ENCODE data around the gene GTF2H3. TPM values are rescaled to one million over a fixed set of nuclear protein-coding genes. Genes with fewer than 3 reads are reported as not detected.

Gene GTF2H3
- total RNA-seq = 10 to 100 TPM; 23.7 to 27.2 (median 24.9) TPM
- total RNA-seq (2013) = 29.4 TPM
- total RNA-seq = 16.8 to 131 (median 35.5) reads per million in 29 experiments

DNA sequence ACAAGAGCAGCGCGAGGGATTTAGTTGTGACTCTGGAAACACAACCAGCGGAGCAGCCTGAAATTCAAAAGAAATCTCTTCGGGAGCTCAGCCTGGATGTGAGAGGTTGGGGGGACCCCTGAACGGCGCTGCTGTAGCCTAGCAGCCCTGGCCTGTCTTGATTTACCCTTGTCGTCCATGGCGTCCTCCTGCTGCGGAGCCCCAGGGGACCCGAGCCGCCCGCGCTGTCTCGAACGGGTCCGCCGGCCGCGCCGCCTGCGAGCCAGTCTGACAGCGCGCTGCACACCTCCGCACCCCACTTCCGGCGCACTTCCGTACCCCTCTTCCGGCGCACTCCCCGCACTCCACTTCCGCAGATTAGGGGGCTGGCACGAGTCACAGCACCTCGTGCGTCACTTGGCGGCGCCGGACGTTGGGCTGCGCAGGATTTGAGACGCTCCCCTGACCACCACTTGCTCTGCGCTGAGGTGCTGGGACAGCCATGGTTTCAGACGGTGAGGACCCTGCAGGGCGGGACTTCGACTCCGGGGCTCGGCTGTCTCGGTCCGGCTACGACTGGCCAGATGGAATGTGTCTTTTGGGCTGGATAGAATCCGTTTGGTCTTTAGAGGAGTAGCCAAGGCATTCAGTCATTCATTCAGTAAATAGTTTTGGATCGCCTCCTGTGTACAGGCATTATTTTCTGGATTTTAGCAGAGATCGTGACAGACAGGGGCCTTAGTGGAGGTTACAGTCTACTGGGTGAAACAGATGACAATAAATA, at the start of gene GTF2H3, which contains the start of gene EIF2B1:
GTF2H3 (plus strand) TSS at position 451 of the 763 bp plus-strand sequence; CDS start at position 482, 31 bp downstream.
EIF2B1 (minus strand) TSS at position 308 of the 763 bp plus-strand sequence; CDS start at position 179, 129 bp downstream.
- peak; percentile 88 to 98 (median 96) for DNase-seq
- H3K9me3 ChIP-seq = no peaks in the 10 kb centered on the region
- under 1% methylated on average over 51 of the region's 52 CpGs for whole genome bisulfite sequencing (ENCODE audit: insufficient coverage)

DNA sequence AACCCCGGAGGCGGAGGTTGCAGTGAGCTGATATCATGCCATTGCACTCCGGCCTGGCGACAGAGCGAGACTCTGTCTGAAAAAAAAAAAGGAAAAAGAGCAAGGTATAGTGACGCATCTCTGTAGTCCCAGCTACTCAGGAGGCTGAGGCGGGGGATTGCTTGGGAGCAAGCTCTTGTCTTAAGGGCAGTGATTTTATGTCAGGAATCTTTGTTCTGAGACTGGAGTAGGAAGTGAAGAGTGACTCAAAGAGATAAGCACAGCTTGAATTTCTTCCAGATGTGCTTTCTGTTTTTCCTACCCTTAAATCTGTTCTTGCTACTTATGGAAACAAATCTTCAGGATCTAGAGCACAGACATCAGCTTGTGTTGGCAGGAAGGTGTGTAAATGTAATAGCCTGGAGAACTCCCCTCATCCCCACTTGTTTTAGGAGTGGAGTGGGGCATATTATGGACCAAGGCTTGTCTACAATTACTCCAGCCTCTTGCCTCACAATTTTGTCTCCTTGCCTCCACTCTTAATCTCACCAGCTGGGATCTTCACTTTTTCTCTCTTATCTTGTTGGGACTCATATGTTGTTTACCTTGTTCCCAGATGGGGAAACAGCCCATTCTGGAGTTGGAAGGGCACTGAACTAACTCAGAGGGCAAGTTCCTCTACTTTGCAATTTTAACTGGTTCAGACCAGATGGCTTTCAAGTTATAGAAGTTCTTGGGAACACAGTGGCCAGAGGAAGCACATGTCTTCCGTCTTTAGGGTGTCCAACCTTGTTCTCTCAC, 41.7 kb upstream of the GTF2H3 start:
- Mint-ChIP-seq H3K27ac (peak overlapping the region; percentile 3 to 5), H3K36me3 (peaks cover 24% of the 10 kb centered on the region), H3K27me3 (no peaks in the 10 kb centered on the region), H3K4me1 (peaks cover 48 to 59% (median 50%) of the 10 kb centered on the region in 3 donors), H3K9me3 (no peaks in the 10 kb centered on the region), H3K4me3 (no peak overlapping the region)
- ATAC-seq (replicated peaks in 1 of 4) (no peak), DNase-seq (no peak)
- no peaks in the 10 kb centered on the region for H3K27me3 ChIP-seq (replicated peaks in 1 of 2; ENCODE audit: control insufficient read depth in 2 of 2, extremely low read depth in 1 of 2, insufficient read depth in 2 of 2, low read length in 1 of 2)
- peaks cover 2 to 9% of the 10 kb centered on the region in 2 experiments for H3K4me1 ChIP-seq (ENCODE audit: control insufficient read depth in 1 of 2, extremely low read depth in 1 of 2, insufficient read depth in 2 of 2, low read length in 2 of 2)
- peaks cover 22 to 83% of the 10 kb centered on the region in 2 donors for H3K36me3 ChIP-seq (ENCODE audit: control insufficient read depth in 2 of 2, extremely low read depth in 1 of 2, insufficient read depth in 1 of 2, low read length in 1 of 2)
- ChIA-PET POLR2A (no interaction called here), CTCF (no interaction called here)
- H3K9me3 ChIP-seq = no peaks in the 10 kb centered on the region
- WGBS (ENCODE audit: insufficient coverage) = 95% methylated on average over 7 of the region's 8 CpGs
- no peak overlapping the region for H3K27ac ChIP-seq (ENCODE audit: low read length)
- no peak overlapping the region for H3K4me3 ChIP-seq (ENCODE audit: control insufficient read depth in 1 of 2, extremely low read depth in 1 of 2, low read length in 1 of 2)

More for the DNA sequence above, at the start of gene GTF2H3, which contains the start of gene EIF2B1:
- Mint-ChIP-seq H3K4me3 (peak within 1 kb of the TSS; percentile 87 to 94 (median 90)), H3K9me3 (no peaks in the 10 kb centered on the region), H3K27ac (peak within 1 kb of the TSS; percentile 92 to 95), H3K27me3 (no peaks in the 10 kb centered on the region), H3K4me1 (peaks cover 25 to 40% (median 26%) of the 10 kb centered on the region in 3 donors), H3K36me3 (peaks cover 21% of the 10 kb centered on the region)
- POLR2A ChIA-PET = no interaction called here
- H3K4me3 ChIP-seq (ENCODE audit: control insufficient read depth in 1 of 2, extremely low read depth in 1 of 2, low read length in 1 of 2) = peak within 1 kb of the TSS; percentile 69 to 91
- H3K27ac ChIP-seq (ENCODE audit: low read length) = peak within 1 kb of the TSS; percentile 80
- H3K27me3 ChIP-seq (replicated peaks in 1 of 2; ENCODE audit: control insufficient read depth in 2 of 2, extremely low read depth in 1 of 2, insufficient read depth in 2 of 2, low read length in 1 of 2) = no peaks in the 10 kb centered on the region
- ATAC-seq (replicated peaks in 1 of 4) = peak; percentile 91 to 98 (median 96)
- CTCF ChIA-PET = interaction anchor here in 1 of 2 donors (0.6 kb wide), 1 partner anchor 317 kb away, joined by 7 read pairs; no protein-coding TSS in a partner anchor
- peaks cover 5 to 18% of the 10 kb centered on the region in 2 experiments for H3K4me1 ChIP-seq (ENCODE audit: control insufficient read depth in 1 of 2, extremely low read depth in 1 of 2, insufficient read depth in 2 of 2, low read length in 2 of 2)
- H3K36me3 ChIP-seq (ENCODE audit: control insufficient read depth in 2 of 2, extremely low read depth in 1 of 2, insufficient read depth in 1 of 2, low read length in 1 of 2) = peaks cover 0 to 26% of the 10 kb centered on the region in 2 donors

DNA sequence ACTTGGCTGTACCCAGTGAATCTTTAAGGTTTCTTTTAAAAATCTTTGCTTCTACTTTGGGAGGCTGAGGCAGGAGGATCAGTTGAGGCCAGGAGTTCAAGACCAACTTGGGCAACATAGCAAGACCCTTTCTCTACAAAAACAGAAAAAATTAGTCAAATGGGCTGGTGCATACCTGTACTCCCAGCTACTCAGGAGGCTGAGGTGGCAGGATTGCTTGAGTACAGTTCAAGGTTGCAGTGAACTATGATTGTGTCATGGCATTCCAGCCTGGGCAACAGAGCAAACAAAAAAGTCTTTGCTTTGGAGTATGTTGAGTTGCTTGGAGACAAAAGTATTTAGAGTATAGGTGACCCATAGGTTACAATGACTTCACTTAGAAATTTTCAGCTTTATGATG, 37.9 kb upstream of the GTF2H3 start:
- Histone ChIP-seq H3K27me3 (replicated peaks in 1 of 2; ENCODE audit: control insufficient read depth in 2 of 2, extremely low read depth in 1 of 2, insufficient read depth in 2 of 2, low read length in 1 of 2) (no peaks in the 10 kb centered on the region), H3K9me3 (no peaks in the 10 kb centered on the region), H3K36me3 (ENCODE audit: control insufficient read depth in 2 of 2, extremely low read depth in 1 of 2, insufficient read depth in 1 of 2, low read length in 1 of 2) (peaks cover 11 to 62% of the 10 kb centered on the region in 2 donors), H3K4me3 (ENCODE audit: control insufficient read depth in 1 of 2, extremely low read depth in 1 of 2, low read length in 1 of 2) (no peak overlapping the region), H3K27ac (ENCODE audit: low read length) (no peak overlapping the region), H3K4me1 (ENCODE audit: control insufficient read depth in 1 of 2, extremely low read depth in 1 of 2, insufficient read depth in 2 of 2, low read length in 2 of 2) (peaks cover under 1 to 2% of the 10 kb centered on the region in 2 experiments)
- POLR2A ChIA-PET = no interaction called here
- ATAC-seq (replicated peaks in 1 of 4) = no peak
- CTCF ChIA-PET = no interaction called here
- Mint-ChIP-seq H3K36me3 (peaks cover 17% of the 10 kb centered on the region), H3K27me3 (no peaks in the 10 kb centered on the region), H3K4me1 (peaks cover 33 to 38% (median 36%) of the 10 kb centered on the region in 3 donors), H3K9me3 (no peaks in the 10 kb centered on the region), H3K4me3 (no peak overlapping the region), H3K27ac (no peak overlapping the region)
- no peak for DNase-seq

DNA sequence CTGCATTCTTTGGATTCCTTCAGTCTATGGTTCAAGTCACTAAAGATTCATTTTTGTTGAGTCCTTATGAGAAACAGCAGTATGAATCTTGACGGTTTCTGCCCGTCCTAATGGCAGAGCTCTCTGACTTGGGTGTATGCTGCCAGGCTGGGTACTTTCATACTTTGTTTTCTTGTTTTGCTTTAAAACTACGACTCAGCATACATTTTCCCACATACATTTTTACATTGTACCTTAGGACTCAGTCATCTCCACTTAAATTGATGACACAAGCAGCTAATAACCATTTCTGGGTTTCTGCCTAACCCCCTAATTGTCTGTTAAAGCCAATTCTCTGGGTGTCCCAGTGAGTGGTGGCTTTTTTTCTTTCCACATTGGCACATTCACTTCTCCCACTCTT, 36.5 kb upstream of the GTF2H3 start:
- Mint-ChIP-seq H3K36me3 (peaks cover 12% of the 10 kb centered on the region), H3K27me3 (no peaks in the 10 kb centered on the region), H3K4me3 (no peak overlapping the region), H3K4me1 (peaks cover 28 to 32% (median 31%) of the 10 kb centered on the region in 3 donors), H3K9me3 (no peaks in the 10 kb centered on the region), H3K27ac (no peak overlapping the region)
- CTCF ChIA-PET = interaction anchor here in 1 of 2 donors (0.6 kb wide), 1 partner anchor 357 kb away, joined by 10 read pairs; no protein-coding TSS in a partner anchor
- ATAC-seq (replicated peaks in 1 of 4) (no peak), DNase-seq (no peak)
- H3K27me3 ChIP-seq (replicated peaks in 1 of 2; ENCODE audit: control insufficient read depth in 2 of 2, extremely low read depth in 1 of 2, insufficient read depth in 2 of 2, low read length in 1 of 2) = no peaks in the 10 kb centered on the region
- no peak overlapping the region for H3K27ac ChIP-seq (ENCODE audit: low read length)
- no peak overlapping the region for H3K4me3 ChIP-seq (ENCODE audit: control insufficient read depth in 1 of 2, extremely low read depth in 1 of 2, low read length in 1 of 2)
- POLR2A ChIA-PET = interaction anchor here in 1 of 2 donors (0.6 kb wide), 1 partner anchor 377 kb away, joined by 3 read pairs; no protein-coding TSS in a partner anchor
- peaks cover 2 to 9% of the 10 kb centered on the region in 2 experiments for H3K4me1 ChIP-seq (ENCODE audit: control insufficient read depth in 1 of 2, extremely low read depth in 1 of 2, insufficient read depth in 2 of 2, low read length in 2 of 2)
- H3K9me3 ChIP-seq = no peaks in the 10 kb centered on the region
- WGBS (ENCODE audit: insufficient coverage) = 92% methylated on average over 3 of the region's 3 CpGs
- H3K36me3 ChIP-seq (ENCODE audit: control insufficient read depth in 2 of 2, extremely low read depth in 1 of 2, insufficient read depth in 1 of 2, low read length in 1 of 2) = peaks cover 4 to 49% of the 10 kb centered on the region in 2 donors

DNA sequence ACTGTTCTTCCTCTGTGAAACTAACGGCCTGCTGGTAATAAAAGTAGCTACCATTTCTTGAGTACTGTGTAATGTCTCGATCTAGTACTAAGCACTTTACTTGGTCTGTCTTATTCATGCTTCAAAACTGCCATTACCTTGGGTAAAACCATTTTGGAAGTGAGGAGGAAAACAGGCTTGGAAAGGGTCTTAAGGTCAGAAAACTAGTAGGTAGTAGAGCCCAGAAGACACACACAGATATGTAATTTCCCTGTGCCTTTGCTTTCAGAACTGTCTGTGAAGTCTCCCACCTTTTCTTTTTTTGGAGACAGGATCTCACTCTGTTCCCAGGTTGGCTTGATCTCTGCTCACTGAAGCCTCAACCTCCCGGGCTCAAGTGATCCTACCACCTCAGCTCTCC, 35.1 kb upstream of the GTF2H3 start:
- ATAC-seq (replicated peaks in 1 of 4) = no peak
- CTCF ChIA-PET = interaction anchor here in 1 of 2 donors (0.5 kb wide), 1 partner anchor 794 kb away, joined by 8 read pairs; no protein-coding TSS in a partner anchor
- Mint-ChIP-seq H3K27ac (peak overlapping the region in 1 of 2 donors; percentile 58), H3K27me3 (no peaks in the 10 kb centered on the region), H3K4me3 (no peak overlapping the region), H3K36me3 (peaks cover 12% of the 10 kb centered on the region), H3K4me1 (peaks cover 29 to 35% (median 31%) of the 10 kb centered on the region in 3 donors), H3K9me3 (no peaks in the 10 kb centered on the region)
- DNase-seq = no peak
- peaks cover 7 to 23% of the 10 kb centered on the region in 2 experiments for H3K4me1 ChIP-seq (ENCODE audit: control insufficient read depth in 1 of 2, extremely low read depth in 1 of 2, insufficient read depth in 2 of 2, low read length in 2 of 2)
- no peaks in the 10 kb centered on the region for H3K9me3 ChIP-seq
- H3K27me3 ChIP-seq (replicated peaks in 1 of 2; ENCODE audit: control insufficient read depth in 2 of 2, extremely low read depth in 1 of 2, insufficient read depth in 2 of 2, low read length in 1 of 2) = no peaks in the 10 kb centered on the region
- H3K4me3 ChIP-seq (ENCODE audit: control insufficient read depth in 1 of 2, extremely low read depth in 1 of 2, low read length in 1 of 2) = no peak overlapping the region
- peaks cover 4 to 37% of the 10 kb centered on the region in 2 donors for H3K36me3 ChIP-seq (ENCODE audit: control insufficient read depth in 2 of 2, extremely low read depth in 1 of 2, insufficient read depth in 1 of 2, low read length in 1 of 2)
- 100% methylated on average over 1 of the region's 3 CpGs for WGBS (ENCODE audit: insufficient coverage)
- H3K27ac ChIP-seq (ENCODE audit: low read length) = no peak overlapping the region
- POLR2A ChIA-PET = no interaction called here

DNA sequence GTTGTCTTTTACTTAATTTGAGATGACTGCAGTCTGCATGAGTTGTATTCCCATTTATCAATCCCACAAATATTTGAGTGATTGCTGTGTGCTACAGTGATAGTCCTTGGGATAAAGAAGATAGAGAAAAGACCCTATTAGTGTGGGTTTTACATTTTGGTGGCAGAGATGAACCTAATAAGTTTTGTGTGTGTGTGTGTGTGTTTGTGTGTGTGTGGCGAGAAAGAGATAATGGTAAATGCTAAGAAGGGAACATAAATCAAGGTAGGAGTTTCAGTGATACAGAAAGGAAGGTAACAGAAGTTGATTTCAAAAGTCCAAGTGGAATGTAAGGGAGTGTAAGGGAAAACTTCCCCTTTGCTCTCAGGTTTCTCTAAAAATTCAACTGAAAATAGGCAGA, 34.3 kb upstream of the GTF2H3 start:
- no peaks in the 10 kb centered on the region for H3K9me3 Mint-ChIP-seq
- H3K4me3 Mint-ChIP-seq = peak overlapping the region; percentile 17 to 43 (median 29)
- CTCF ChIA-PET = no interaction called here
- Histone ChIP-seq H3K4me3 (ENCODE audit: control insufficient read depth in 1 of 2, extremely low read depth in 1 of 2, low read length in 1 of 2) (no peak overlapping the region), H3K4me1 (ENCODE audit: control insufficient read depth in 1 of 2, extremely low read depth in 1 of 2, insufficient read depth in 2 of 2, low read length in 2 of 2) (peaks cover 7 to 28% of the 10 kb centered on the region in 2 experiments), H3K36me3 (ENCODE audit: control insufficient read depth in 2 of 2, extremely low read depth in 1 of 2, insufficient read depth in 1 of 2, low read length in 1 of 2) (peaks cover 8 to 32% of the 10 kb centered on the region in 2 donors), H3K27me3 (replicated peaks in 1 of 2; ENCODE audit: control insufficient read depth in 2 of 2, extremely low read depth in 1 of 2, insufficient read depth in 2 of 2, low read length in 1 of 2) (no peaks in the 10 kb centered on the region), H3K27ac (ENCODE audit: low read length) (no peak overlapping the region), H3K9me3 (no peaks in the 10 kb centered on the region)
- 100% methylated on average over 1 of the region's 1 CpG for WGBS (ENCODE audit: insufficient coverage)
- POLR2A ChIA-PET = no interaction called here
- ATAC-seq (replicated peaks in 1 of 4) (no peak), DNase-seq (no peak)
- peaks cover 12% of the 10 kb centered on the region for H3K36me3 Mint-ChIP-seq
- H3K27ac Mint-ChIP-seq = peak overlapping the region; percentile 24 to 56
- H3K4me1 Mint-ChIP-seq = peaks cover 32 to 36% (median 33%) of the 10 kb centered on the region in 3 donors
- H3K27me3 Mint-ChIP-seq = no peaks in the 10 kb centered on the region
